ENCODE measurements around the gene MRPL37. TPM values are rescaled to one million over a fixed set of nuclear protein-coding genes. Genes with fewer than 3 reads are reported as not detected.

MRPL37 gene
- total RNA-seq, 3 donors from 2014 or later (not counting 1 experiment from before 2014, with no cell fraction given) = 23.0 to 31.9 (median 28.8) TPM

GRCh38 chr1:54234284-54234683 lies 34.3 kb downstream of the MRPL37 start:
- intact Hi-C loops (cut with micrococcal nuclease) = no loop called here
- peaks cover 14% of the 10 kb centered on the region for H3K36me3 Mint-ChIP-seq
- H3K27ac ChIP-seq (ENCODE audit: low read length) = no peak overlapping the region
- H3K27me3 ChIP-seq (ENCODE audit: control insufficient read depth, insufficient read depth, low read length) = no peaks in the 10 kb centered on the region
- H3K27ac Mint-ChIP-seq = no peak overlapping the region
- no CpG with 5 or more reads among the region's 2 CpGs for WGBS (ENCODE audit: insufficient coverage)
- no peak for ATAC-seq
- no peak for TF ChIP-seq CTCF (IDR thresholded peaks at IDR 0.05)
- peaks cover 9% of the 10 kb centered on the region for H3K4me1 ChIP-seq (ENCODE audit: control insufficient read depth, insufficient read depth, low read length)
- no peak overlapping the region for H3K4me3 ChIP-seq (ENCODE audit: low read length)
- no peak for DNase-seq
- no peaks in the 10 kb centered on the region for H3K9me3 ChIP-seq (ENCODE audit: control insufficient read depth, insufficient read depth, low read length)
- no peak overlapping the region for H3K4me3 Mint-ChIP-seq
- peaks cover 20 to 29% of the 10 kb centered on the region in 2 donors for H3K4me1 Mint-ChIP-seq
- no peaks in the 10 kb centered on the region for H3K27me3 Mint-ChIP-seq (ENCODE audit: low read depth in 2 of 2)
- no peaks in the 10 kb centered on the region for H3K9me3 Mint-ChIP-seq
- H3K36me3 ChIP-seq (ENCODE audit: control insufficient read depth, insufficient read depth, low read length) = peaks cover 29% of the 10 kb centered on the region

- TF ChIP-seq CTCF (IDR thresholded peaks at IDR 0.05) = no peak
- Histone ChIP-seq H3K36me3 (ENCODE audit: control insufficient read depth, insufficient read depth, low read length) (peaks cover 49% of the 10 kb centered on the region), H3K9me3 (ENCODE audit: control insufficient read depth, insufficient read depth, low read length) (no peaks in the 10 kb centered on the region), H3K27ac (ENCODE audit: low read length) (no peak overlapping the region), H3K4me3 (ENCODE audit: low read length) (no peak overlapping the region), H3K27me3 (ENCODE audit: control insufficient read depth, insufficient read depth, low read length) (no peaks in the 10 kb centered on the region), H3K4me1 (ENCODE audit: control insufficient read depth, insufficient read depth, low read length) (no peaks in the 10 kb centered on the region)
- WGBS (ENCODE audit: insufficient coverage) = 89% methylated on average over 10 of the region's 10 CpGs
- no peaks in the 10 kb centered on the region for H3K27me3 Mint-ChIP-seq (ENCODE audit: low read depth in 2 of 2)
- peaks cover 4 to 6% of the 10 kb centered on the region in 2 donors for H3K4me1 Mint-ChIP-seq
- ATAC-seq = no peak
- H3K27ac Mint-ChIP-seq = no peak overlapping the region
- no peaks in the 10 kb centered on the region for H3K9me3 Mint-ChIP-seq
- DNase-seq = no peak
- no peak overlapping the region for H3K4me3 Mint-ChIP-seq
- intact Hi-C loops (cut with micrococcal nuclease) = no loop called here
- peaks cover 14% of the 10 kb centered on the region for H3K36me3 Mint-ChIP-seq
These were observed 37.6 kb downstream of the MRPL37 start for GRCh38 chr1:54237586-54237985.

GRCh38 chr1:54238353-54239034 lies 38.5 kb downstream of the MRPL37 start:
- no peak for DNase-seq
- intact Hi-C loops (cut with micrococcal nuclease) = no loop called here
- 77% methylated on average over 12 of the region's 12 CpGs for WGBS (ENCODE audit: insufficient coverage)
- TF ChIP-seq CTCF (IDR thresholded peaks at IDR 0.05) = no peak
- no peaks in the 10 kb centered on the region for H3K27me3 ChIP-seq (ENCODE audit: control insufficient read depth, insufficient read depth, low read length)
- Mint-ChIP-seq H3K27me3 (ENCODE audit: low read depth in 2 of 2) (no peaks in the 10 kb centered on the region), H3K4me1 (peaks cover 4 to 6% of the 10 kb centered on the region in 2 donors), H3K36me3 (peaks cover 14% of the 10 kb centered on the region), H3K9me3 (no peaks in the 10 kb centered on the region), H3K4me3 (no peak overlapping the region), H3K27ac (no peak overlapping the region)
- H3K9me3 ChIP-seq (ENCODE audit: control insufficient read depth, insufficient read depth, low read length) = no peaks in the 10 kb centered on the region
- no peak overlapping the region for H3K4me3 ChIP-seq (ENCODE audit: low read length)
- peak in 1 of 3 donors; percentile 38 for ATAC-seq
- H3K27ac ChIP-seq (ENCODE audit: low read length) = no peak overlapping the region
- H3K4me1 ChIP-seq (ENCODE audit: control insufficient read depth, insufficient read depth, low read length) = no peaks in the 10 kb centered on the region
- H3K36me3 ChIP-seq (ENCODE audit: control insufficient read depth, insufficient read depth, low read length) = peaks cover 53% of the 10 kb centered on the region

- Histone ChIP-seq H3K36me3 (ENCODE audit: control insufficient read depth, insufficient read depth, low read length) (peaks cover 53% of the 10 kb centered on the region), H3K27me3 (ENCODE audit: control insufficient read depth, insufficient read depth, low read length) (no peaks in the 10 kb centered on the region), H3K4me3 (ENCODE audit: low read length) (no peak overlapping the region), H3K4me1 (ENCODE audit: control insufficient read depth, insufficient read depth, low read length) (no peaks in the 10 kb centered on the region), H3K9me3 (ENCODE audit: control insufficient read depth, insufficient read depth, low read length) (no peaks in the 10 kb centered on the region), H3K27ac (ENCODE audit: low read length) (no peak overlapping the region)
- H3K9me3 Mint-ChIP-seq = no peaks in the 10 kb centered on the region
- DNase-seq (no peak), ATAC-seq (no peak)
- no peak overlapping the region for H3K4me3 Mint-ChIP-seq
- H3K27ac Mint-ChIP-seq = no peak overlapping the region
- 99% methylated on average over 3 of the region's 5 CpGs for WGBS (ENCODE audit: insufficient coverage)
- intact Hi-C loops (cut with micrococcal nuclease) = no loop called here
- H3K4me1 Mint-ChIP-seq = peaks cover 4 to 6% of the 10 kb centered on the region in 2 donors
- H3K36me3 Mint-ChIP-seq = peaks cover 14% of the 10 kb centered on the region
- no peaks in the 10 kb centered on the region for H3K27me3 Mint-ChIP-seq (ENCODE audit: low read depth in 2 of 2)
- no peak for TF ChIP-seq CTCF (IDR thresholded peaks at IDR 0.05)
These were observed 39.0 kb downstream of the MRPL37 start for GRCh38 chr1:54239035-54239383.
